ENCODE measurements around the gene RUVBL1.

RUVBL1 gene

DNA sequence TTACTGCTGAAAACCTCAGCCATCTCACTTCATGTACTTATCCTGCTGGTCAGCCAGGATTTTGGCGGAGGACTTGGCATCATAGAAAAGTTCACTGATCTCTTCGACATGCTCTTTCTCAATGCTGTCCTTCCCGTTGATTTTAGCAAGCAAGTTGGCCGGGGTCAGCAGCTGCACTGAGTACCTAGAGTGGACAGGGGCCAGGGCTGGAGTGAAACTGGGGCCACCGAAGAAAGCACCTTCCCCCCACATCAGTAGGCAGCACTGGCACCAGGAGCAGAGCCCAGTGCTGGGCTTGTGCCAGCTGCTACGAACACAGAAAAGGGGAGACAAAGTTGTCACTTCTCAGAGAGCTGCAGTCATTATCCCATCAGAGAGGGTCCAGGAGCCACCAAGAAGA is 42.4 kb downstream of the RUVBL1 start:
- FAIRE-seq: no peak

- FAIRE-seq: no peak
Observed at GRCh38 chr3:128080323-128081080, 43.1 kb downstream of the RUVBL1 start.

GRCh38 chr3:128079823-128080222 is 43.8 kb downstream of the RUVBL1 start:
- FAIRE-seq: no peak

DNA sequence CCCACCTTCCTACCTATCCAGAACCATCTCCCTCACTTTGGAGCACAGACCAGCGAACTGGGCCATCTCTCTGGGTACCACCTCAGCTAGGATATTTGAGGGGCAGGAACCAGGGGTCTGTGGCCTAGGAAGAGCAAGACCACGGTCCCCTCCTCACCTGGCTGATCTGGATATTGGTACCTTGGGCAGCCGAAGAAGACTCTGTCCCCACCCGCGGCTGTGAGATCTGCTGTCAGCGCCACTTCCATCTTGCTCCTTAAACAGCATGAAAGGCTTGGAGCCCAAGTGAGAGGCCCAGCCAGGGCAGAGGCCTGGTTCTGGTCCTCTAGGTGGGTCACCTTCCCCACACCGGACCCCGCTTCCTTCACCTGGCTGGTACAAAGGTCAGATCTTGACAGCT is 44.7 kb downstream of the RUVBL1 start:
- FAIRE-seq: no peak

DNA sequence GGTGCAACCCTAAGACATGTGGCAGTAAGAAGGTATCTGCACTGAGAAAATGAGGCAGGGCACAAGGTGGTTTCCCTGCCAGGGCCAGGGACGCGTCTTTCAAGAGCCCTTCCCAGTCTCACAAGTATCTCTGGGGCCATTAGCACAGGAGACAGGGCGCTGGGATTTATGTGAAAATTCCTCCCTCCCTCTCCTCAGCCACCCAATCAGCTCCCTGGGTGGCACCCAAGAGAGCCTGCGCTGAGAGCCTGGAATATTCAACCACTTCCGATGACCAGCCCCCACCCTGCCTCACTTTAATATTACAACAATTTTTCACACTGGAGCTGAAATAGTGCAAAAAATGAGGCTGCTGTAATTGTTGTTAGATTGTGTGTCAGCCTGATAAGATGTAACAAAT is 45.3 kb downstream of the RUVBL1 start:
- FAIRE-seq: no peak

DNA sequence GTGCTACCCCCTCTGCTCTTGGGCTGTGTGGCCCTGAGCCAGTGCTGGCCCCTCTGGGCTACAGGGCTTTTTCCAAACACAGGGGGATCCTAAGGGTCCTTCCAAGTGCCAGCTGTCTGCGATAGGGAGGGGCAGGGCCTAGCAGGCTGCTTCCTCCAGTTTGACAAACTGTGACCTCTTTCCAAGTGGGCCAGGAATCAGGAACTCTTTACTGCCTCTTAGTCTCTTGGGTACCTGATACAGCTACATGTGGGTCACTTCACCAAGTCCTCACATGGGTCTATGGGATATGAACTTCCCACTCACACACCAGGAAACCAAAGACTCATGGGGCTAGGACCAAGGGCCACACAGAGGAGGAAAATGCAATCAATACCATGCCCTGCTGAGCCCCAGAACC is 45.9 kb downstream of the RUVBL1 start:
- FAIRE-seq: no peak

GRCh38 chr3:128077202-128077624 is 46.4 kb downstream of the RUVBL1 start:
- no peak for FAIRE-seq

DNA sequence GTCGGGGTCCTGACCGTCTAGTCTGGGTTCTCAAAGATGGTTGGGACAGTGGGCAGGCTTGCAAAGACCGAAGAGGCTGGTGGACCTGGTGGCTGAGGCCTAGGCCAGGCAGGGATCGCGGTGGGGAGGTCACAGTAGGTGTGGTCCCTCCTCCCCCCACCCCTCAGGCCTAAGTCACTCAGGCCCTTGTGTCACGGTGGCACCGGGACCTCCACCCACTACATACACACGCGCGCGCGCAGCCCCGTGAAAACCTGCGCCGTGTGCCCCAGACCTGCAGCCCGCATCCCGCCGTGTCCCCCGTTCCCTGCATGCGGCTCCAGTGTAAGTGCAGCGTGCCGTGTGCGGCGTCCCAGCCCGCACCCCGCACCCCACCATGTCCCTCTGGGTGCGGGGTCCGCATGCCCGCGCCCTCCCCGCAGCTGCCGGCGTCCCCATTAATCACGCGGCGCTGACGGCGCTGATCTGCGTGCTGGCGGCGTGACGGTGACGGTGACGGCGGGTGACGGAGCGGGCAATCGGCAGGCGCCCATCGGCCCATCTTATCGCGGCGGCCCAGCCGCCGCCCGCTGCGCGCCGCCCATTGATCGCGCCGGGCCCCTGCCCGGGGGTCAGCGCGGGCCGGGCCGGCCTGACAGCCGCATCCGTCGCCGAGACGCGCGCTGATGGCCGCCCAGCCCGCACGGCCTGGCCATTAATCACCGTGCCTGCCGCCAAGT is 47.0 kb downstream of the RUVBL1 start:
- FAIRE-seq: no peak

- FAIRE-seq: no peak
Observed at GRCh38 chr3:128075522-128076482, 47.8 kb downstream of the RUVBL1 start.

DNA sequence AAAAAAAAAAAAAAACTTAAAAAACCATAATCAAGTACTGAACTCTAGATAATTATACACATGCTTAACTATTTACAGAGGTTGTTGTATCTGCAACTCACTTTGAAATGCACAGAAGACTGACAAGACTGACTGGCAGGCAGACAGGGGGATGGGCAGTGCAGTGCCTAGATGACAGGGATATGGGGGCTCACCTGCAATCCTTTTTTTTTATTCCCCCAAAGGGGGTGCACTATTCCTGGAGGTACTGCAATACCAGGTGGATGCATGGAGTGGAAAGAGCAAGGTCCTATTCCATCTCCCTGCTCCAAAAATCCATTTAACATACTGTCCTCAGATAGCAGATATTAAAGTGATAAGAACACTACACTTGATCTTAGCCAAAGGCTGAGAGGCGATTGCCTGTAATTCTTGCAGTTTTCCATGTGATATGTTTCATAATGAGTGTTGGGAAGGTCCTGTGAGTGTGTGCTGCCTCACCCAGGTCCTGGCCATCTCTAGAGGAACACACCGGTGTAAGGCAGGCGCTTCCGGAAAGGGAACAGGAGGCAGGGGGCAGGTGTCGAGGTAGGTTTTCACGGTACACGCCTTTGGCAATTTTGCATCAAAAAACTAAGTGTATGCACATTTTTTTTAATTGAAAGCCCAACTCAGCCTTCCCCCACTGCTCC is 48.6 kb downstream of the RUVBL1 start:
- no peak for FAIRE-seq

GRCh38 chr3:128073807-128074206 is 49.8 kb downstream of the RUVBL1 start:
- no peak for FAIRE-seq

- FAIRE-seq: no peak
Observed at GRCh38 chr3:128073185-128073725, 50.4 kb downstream of the RUVBL1 start.

DNA sequence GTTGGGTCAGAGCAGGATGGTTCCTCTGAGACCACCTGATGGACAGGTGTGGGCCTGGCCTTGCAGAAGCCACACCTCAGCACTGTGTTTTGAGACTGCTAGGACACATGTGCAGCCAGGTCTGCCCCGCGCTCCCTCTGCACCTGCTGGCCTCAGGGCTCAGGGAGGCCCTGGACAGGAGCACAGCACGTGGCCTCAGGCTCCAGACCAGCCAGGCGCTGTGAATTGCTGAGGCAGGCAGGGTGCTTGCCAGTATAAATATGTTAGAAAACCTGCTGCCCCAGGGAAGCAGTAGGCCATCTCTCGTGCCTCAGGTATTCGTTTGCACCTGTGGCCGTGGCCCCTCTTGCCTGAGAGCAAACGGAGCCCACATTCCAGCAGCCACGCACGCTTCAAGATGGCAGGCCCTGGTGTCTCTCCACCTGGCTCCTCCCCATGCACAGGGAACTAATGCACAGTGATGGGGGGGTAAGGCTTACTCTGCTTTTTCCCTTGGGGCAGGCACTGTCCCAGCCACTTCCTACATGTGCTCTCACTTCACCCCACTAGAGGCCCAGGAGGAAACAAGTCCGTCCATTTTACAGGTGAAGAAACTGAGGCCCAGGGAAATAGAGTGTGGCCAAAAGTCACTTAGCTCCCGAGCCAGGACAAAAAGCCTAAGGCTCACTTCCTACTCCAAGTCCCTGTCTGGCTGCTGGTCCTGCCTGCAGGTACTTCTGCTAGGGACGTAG is 51.0 kb downstream of the RUVBL1 start:
- no peak for FAIRE-seq

DNA sequence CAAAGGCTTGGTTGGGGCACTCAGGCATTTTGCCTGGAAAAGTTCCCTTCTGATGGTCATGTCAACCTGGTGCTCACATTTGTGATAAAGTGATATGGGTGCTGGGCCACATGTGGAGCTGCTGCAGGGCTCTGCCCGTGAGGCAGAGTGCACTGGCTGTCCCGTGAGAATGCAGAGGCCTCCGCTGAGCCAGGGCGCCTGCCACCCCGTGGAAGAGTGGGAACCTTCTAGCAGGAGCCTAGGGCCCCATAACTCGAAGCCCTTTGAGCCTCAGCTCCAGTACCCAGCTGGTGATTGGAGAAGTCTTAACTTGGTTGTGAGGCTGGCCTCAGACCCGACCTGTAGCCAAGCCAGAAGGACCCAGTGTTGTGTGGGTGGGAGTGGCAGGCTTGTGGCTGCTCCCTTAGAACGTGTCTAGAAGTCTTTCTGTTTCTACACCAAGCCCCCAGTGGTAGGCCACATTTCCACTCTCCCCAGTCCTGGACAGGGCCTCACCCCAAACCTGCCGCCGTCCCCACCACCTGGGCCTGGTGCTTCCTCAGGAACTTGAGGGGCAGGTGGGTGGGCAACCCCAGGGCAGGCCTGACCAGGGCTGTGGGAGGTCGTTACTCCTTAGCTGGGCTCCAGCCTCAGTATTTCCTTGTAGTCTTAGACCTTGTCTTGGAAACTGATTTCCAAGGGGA is 51.7 kb downstream of the RUVBL1 start:
- no peak for FAIRE-seq

DNA sequence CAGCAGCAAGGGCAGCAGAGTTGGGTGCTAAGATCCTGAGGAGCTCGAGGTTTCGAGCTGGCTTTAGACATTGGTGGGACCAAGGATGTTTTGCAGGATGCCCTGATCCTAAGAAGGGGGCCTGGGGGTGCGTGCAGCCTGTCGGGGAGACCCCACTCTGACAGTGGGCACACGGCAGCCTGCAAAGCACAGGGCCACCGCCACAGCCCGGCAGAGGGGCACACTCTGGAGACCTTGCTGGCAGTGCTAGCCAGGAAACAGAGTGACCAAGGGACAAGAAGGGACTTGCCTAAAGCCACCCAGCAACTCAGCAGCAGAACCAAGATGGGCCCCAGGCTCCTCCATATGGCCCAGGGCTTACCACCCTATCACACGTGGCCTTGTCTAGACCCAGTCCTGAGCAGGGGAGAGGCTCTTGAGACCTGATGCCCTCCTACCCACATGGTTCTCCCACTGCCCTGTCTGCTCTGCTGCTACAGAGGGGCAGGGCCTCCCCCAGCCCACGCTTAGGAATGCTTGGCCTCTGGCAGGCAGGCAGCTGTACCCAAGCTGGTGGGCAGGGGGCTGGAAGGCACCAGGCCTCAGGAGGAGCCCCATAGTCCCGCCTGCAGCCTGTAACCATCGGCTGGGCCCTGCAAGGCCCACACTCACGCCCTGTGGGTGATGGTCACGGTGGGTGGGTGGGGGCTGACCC is 52.6 kb downstream of the RUVBL1 start:
- no peak for FAIRE-seq

- no peak for FAIRE-seq
Observed at GRCh38 chr3:128069271-128069670, 54.3 kb downstream of the RUVBL1 start.

DNA sequence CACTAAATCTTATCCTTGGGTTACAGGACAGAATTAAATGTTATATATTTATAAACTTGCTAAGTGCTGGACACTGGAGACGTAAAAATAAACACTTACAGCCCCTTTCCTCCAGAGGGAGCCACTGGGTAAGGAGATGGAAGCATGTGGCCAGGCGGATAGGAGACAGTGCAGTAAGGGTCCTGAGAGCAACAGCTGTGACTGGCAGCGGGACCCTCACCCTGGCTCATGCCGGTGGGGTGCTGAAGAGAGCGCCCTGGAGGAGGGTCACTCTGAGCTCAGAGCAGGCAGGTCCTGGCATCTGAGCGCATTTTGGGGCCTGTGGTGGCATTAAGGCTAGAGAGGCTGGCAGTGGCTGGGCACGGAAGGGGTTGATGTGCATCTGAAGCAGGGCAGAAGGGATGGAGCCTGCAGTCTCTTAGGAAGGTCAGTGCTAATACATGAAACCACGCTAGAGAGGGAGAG is 55.4 kb downstream of the RUVBL1 start:
- no peak for FAIRE-seq

- no peak for FAIRE-seq
Observed at GRCh38 chr3:128067489-128067888, 56.1 kb downstream of the RUVBL1 start.

DNA sequence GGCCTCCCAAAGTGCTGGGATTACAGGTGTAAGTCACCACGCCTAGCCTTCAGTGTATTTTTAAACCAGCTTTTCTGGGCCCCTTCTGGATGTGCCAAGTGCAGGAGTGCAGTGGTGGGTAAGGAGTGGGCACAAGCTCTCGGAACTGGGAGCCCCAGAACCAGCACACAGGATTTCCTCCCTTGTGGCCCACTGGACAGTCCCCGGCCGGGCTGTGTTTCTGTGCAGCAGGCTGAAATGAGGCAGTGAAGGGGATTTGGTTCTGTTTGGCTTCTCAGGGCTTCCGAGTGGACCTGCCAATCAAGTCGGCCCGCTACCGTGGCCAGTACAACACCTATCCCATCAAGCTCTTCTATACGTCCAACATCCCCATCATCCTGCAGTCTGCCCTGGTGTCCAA is 56.9 kb downstream of the RUVBL1 start:
- FAIRE-seq: no peak

DNA sequence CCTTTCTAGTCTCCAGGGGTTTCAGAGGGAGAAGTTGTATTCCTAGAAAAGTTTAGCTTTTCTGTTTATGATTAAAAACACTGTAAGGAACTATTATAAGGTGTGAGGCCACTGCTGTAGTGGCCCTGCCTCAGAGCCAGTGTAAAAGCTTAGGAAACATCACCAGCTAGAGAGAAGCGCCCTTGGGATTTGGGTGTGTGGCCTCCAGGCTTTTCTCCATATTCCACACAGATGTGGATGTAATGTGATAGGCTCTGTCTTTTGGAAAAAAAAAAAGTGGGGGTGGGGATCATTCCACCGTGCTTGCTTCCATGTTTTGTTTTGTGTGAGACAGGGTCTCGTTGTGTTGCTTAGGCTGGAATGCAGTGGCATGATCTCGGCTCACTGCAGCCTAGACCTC is 57.5 kb downstream of the RUVBL1 start:
- FAIRE-seq: no peak

All from TTC549 (cell line).